ENCODE results near the gene BTF3L4. TPM values are rescaled to one million over a fixed set of nuclear protein-coding genes. Genes with fewer than 3 reads are reported as not detected.

BTF3L4 gene
- total and polyA plus RNA-seq, 2 experiments from 2014 or later: 112 to 154 TPM

- Histone ChIP-seq H3K4me3 (peak overlapping the region; percentile 83), H3K4me2 (peak overlapping the region; percentile 92), H3K4me1 (ENCODE audit: insufficient read depth) (peaks cover 20% of the 10 kb centered on the region), H3K9me2 (ENCODE audit: insufficient read depth) (no peaks in the 10 kb centered on the region), H3K27me3 (ENCODE audit: insufficient read depth) (no peaks in the 10 kb centered on the region), H3K79me2 (replicated peaks; ENCODE audit: insufficient read depth) (peaks cover 81% of the 10 kb centered on the region), H2AFZ (no peak overlapping the region), H3K36me3 (ENCODE audit: insufficient read depth) (peaks cover 18% of the 10 kb centered on the region), H3F3A (replicated peaks; ENCODE audit: low read depth) (no peaks in the 10 kb centered on the region; the same call in 1 of the 2 replicates), H3K27ac (ENCODE audit: low read depth) (peak overlapping the region; percentile 95), H4K20me1 (replicated peaks; ENCODE audit: insufficient read depth) (peaks cover 14% of the 10 kb centered on the region; the same call in 1 of the 2 replicates)
- Mint-ChIP-seq H3K9me3 (no peaks in the 10 kb centered on the region), H3K27ac (peak overlapping the region; percentile 98), H3K4me3 (peak overlapping the region; percentile 98), H3K36me3 (ENCODE audit: low read depth) (peaks cover 49% of the 10 kb centered on the region), H3K27me3 (ENCODE audit: insufficient read depth, low read depth, poor library complexity) (peaks cover 9% of the 10 kb centered on the region), H3K4me1 (peaks cover 24% of the 10 kb centered on the region)
- TF ChIP-seq JUNB (IDR thresholded peaks at IDR 0.05; ENCODE audit: unreplicated experiment): no peak
- no peak for ATAC-seq
- DNase-seq (ENCODE audit: low spot score): no peak
Measured at GRCh38 chr1:52056937-52057231, 789 bp downstream of the BTF3L4 start.

GRCh38 chr1:52057255-52057654, 1.2 kb downstream of the BTF3L4 start:
- peak overlapping the region; percentile 95 for H3K27ac ChIP-seq (ENCODE audit: low read depth)
- no peaks in the 10 kb centered on the region; the same call in 1 of the 2 replicates for H3F3A ChIP-seq (replicated peaks; ENCODE audit: low read depth)
- no peaks in the 10 kb centered on the region for H3K27me3 ChIP-seq (ENCODE audit: insufficient read depth)
- H3K36me3 Mint-ChIP-seq (ENCODE audit: low read depth): peaks cover 49% of the 10 kb centered on the region
- H3K9me3 Mint-ChIP-seq: no peaks in the 10 kb centered on the region
- H3K4me1 ChIP-seq (ENCODE audit: insufficient read depth): peaks cover 20% of the 10 kb centered on the region
- peaks cover 24% of the 10 kb centered on the region for H3K4me1 Mint-ChIP-seq
- peaks cover 9% of the 10 kb centered on the region for H3K27me3 Mint-ChIP-seq (ENCODE audit: insufficient read depth, low read depth, poor library complexity)
- TF ChIP-seq STAT1 (IDR thresholded peaks at IDR 0.05; ENCODE audit: unreplicated experiment): no peak
- TF ChIP-seq, protein P1, sequence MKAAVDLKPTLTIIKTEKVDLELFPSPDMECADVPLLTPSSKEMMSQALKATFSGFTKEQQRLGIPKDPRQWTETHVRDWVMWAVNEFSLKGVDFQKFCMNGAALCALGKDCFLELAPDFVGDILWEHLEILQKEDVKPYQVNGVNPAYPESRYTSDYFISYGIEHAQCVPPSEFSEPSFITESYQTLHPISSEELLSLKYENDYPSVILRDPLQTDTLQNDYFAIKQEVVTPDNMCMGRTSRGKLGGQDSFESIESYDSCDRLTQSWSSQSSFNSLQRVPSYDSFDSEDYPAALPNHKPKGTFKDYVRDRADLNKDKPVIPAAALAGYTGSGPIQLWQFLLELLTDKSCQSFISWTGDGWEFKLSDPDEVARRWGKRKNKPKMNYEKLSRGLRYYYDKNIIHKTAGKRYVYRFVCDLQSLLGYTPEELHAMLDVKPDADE (IDR thresholded peaks at IDR 0.05): no peak
- no peak for TF ChIP-seq CTCF (conservative IDR thresholded peaks at IDR 0.05; ENCODE audit: low read depth in 2 of 2)
- no peak for TF ChIP-seq ZNF331 (CRISPR knock-in tag; IDR thresholded peaks at IDR 0.05; ENCODE audit: low read depth)
- TF ChIP-seq, protein P2, sequence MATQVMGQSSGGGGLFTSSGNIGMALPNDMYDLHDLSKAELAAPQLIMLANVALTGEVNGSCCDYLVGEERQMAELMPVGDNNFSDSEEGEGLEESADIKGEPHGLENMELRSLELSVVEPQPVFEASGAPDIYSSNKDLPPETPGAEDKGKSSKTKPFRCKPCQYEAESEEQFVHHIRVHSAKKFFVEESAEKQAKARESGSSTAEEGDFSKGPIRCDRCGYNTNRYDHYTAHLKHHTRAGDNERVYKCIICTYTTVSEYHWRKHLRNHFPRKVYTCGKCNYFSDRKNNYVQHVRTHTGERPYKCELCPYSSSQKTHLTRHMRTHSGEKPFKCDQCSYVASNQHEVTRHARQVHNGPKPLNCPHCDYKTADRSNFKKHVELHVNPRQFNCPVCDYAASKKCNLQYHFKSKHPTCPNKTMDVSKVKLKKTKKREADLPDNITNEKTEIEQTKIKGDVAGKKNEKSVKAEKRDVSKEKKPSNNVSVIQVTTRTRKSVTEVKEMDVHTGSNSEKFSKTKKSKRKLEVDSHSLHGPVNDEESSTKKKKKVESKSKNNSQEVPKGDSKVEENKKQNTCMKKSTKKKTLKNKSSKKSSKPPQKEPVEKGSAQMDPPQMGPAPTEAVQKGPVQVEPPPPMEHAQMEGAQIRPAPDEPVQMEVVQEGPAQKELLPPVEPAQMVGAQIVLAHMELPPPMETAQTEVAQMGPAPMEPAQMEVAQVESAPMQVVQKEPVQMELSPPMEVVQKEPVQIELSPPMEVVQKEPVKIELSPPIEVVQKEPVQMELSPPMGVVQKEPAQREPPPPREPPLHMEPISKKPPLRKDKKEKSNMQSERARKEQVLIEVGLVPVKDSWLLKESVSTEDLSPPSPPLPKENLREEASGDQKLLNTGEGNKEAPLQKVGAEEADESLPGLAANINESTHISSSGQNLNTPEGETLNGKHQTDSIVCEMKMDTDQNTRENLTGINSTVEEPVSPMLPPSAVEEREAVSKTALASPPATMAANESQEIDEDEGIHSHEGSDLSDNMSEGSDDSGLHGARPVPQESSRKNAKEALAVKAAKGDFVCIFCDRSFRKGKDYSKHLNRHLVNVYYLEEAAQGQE (IDR thresholded peaks at IDR 0.05; ENCODE audit: unreplicated experiment): no peak
- TF ChIP-seq JUNB (IDR thresholded peaks at IDR 0.05; ENCODE audit: unreplicated experiment): no peak
- TF ChIP-seq EZH2 (IDR thresholded peaks at IDR 0.05; ENCODE audit: low read depth, unreplicated experiment): no peak
- TF ChIP-seq NANOG (IDR thresholded peaks at IDR 0.05; ENCODE audit: borderline replicate concordance): no peak
- H3K4me3 ChIP-seq: peak overlapping the region; percentile 83
- no peaks in the 10 kb centered on the region for H3K9me2 ChIP-seq (ENCODE audit: insufficient read depth)
- H3K36me3 ChIP-seq (ENCODE audit: insufficient read depth): peaks cover 19% of the 10 kb centered on the region
- peak overlapping the region; percentile 92 for H3K4me2 ChIP-seq
- ATAC-seq (no peak), DNase-seq (ENCODE audit: low spot score) (no peak)
- H3K4me3 Mint-ChIP-seq: peak overlapping the region; percentile 98
- H3K27ac Mint-ChIP-seq: peak overlapping the region; percentile 98
- peaks cover 78% of the 10 kb centered on the region for H3K79me2 ChIP-seq (replicated peaks; ENCODE audit: insufficient read depth)
- peaks cover 11% of the 10 kb centered on the region; the same call in 1 of the 2 replicates for H4K20me1 ChIP-seq (replicated peaks; ENCODE audit: insufficient read depth)
- no peak overlapping the region for H2AFZ ChIP-seq
